ENCODE measurements around the gene CCHCR1. TPM values are rescaled to one million over a fixed set of nuclear protein-coding genes. Genes with fewer than 3 reads are reported as not detected.

CCHCR1 gene
- polyA plus RNA-seq, 1 donor from 2014 or later = 19.7 TPM

DNA sequence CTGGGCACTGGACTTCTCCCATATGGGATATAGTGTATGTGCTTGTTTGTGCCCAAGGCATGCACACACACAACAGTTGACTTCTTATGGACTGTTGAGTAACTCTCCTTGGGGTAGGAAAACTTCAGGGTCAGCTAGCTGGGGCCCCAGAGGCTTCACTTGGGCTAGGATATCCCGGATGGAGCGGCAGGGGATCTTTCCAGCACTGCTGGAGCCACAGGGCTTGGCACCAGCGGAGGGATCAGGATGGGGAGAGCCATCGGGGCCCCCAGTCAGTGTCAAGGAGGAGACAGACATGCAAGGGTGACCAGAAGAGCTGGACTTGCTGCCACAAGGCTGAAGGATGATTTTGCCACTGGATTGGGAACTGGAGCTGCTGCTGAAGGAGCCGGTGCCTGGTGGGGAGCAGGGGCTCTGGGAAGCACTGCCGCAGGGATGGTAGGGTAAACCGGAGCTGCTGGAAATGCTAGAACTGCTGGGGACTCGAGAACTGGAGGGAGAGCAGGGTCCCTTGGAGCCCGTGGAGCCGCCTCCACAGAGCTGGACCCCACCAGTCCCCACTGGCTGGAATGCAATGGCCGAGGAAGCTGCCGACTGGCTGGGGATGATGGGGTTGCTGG, 41.6 kb downstream of the CCHCR1 start:
- Histone ChIP-seq H3F3A (ENCODE audit: insufficient read depth, low read length, poor library complexity, severe bottlenecking) (no peaks in the 10 kb centered on the region), H3K79me2 (replicated peaks; ENCODE audit: insufficient read depth, low read length) (no peaks in the 10 kb centered on the region), H4K20me1 (ENCODE audit: insufficient read depth) (no peaks in the 10 kb centered on the region), H3K9ac (ENCODE audit: low read length) (no peak overlapping the region), H3K4me3 (ENCODE audit: low read length) (no peak overlapping the region), H3K9me3 (ENCODE audit: low read length) (no peaks in the 10 kb centered on the region), H3K27ac (ENCODE audit: low read length) (no peak overlapping the region), H3K4me2 (ENCODE audit: low read length) (no peak overlapping the region), H3K9me2 (ENCODE audit: insufficient read depth, low read length) (no peaks in the 10 kb centered on the region), H2AFZ (ENCODE audit: low read depth, low read length) (no peak overlapping the region), H3K36me3 (ENCODE audit: insufficient read depth, low read length) (no peaks in the 10 kb centered on the region), H3K27me3 (ENCODE audit: insufficient read depth, low read depth, low read length) (no peaks in the 10 kb centered on the region)
- TF ChIP-seq, protein P1, sequence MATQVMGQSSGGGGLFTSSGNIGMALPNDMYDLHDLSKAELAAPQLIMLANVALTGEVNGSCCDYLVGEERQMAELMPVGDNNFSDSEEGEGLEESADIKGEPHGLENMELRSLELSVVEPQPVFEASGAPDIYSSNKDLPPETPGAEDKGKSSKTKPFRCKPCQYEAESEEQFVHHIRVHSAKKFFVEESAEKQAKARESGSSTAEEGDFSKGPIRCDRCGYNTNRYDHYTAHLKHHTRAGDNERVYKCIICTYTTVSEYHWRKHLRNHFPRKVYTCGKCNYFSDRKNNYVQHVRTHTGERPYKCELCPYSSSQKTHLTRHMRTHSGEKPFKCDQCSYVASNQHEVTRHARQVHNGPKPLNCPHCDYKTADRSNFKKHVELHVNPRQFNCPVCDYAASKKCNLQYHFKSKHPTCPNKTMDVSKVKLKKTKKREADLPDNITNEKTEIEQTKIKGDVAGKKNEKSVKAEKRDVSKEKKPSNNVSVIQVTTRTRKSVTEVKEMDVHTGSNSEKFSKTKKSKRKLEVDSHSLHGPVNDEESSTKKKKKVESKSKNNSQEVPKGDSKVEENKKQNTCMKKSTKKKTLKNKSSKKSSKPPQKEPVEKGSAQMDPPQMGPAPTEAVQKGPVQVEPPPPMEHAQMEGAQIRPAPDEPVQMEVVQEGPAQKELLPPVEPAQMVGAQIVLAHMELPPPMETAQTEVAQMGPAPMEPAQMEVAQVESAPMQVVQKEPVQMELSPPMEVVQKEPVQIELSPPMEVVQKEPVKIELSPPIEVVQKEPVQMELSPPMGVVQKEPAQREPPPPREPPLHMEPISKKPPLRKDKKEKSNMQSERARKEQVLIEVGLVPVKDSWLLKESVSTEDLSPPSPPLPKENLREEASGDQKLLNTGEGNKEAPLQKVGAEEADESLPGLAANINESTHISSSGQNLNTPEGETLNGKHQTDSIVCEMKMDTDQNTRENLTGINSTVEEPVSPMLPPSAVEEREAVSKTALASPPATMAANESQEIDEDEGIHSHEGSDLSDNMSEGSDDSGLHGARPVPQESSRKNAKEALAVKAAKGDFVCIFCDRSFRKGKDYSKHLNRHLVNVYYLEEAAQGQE (IDR thresholded peaks at IDR 0.05; ENCODE audit: borderline replicate concordance) = no peak
- TF ChIP-seq TAF1 (IDR thresholded peaks at IDR 0.05; ENCODE audit: low read depth) = no peak
- no peak for TF ChIP-seq SMC3 (conservative IDR thresholded peaks at IDR 0.05; ENCODE audit: poor library complexity)
- no peak for TF ChIP-seq RAD21 (conservative IDR thresholded peaks at IDR 0.05)
- no peak for TF ChIP-seq POLR2AphosphoS5 (IDR thresholded peaks at IDR 0.05)
- TF ChIP-seq MXI1 (conservative IDR thresholded peaks at IDR 0.05; ENCODE audit: poor library complexity, severe bottlenecking) = no peak
- TF ChIP-seq EP300 (conservative IDR thresholded peaks at IDR 0.05; ENCODE audit: poor library complexity, severe bottlenecking) = no peak
- TF ChIP-seq EZH2 (IDR thresholded peaks at IDR 0.05; ENCODE audit: borderline replicate concordance, insufficient read depth, low read length, poor library complexity, severe bottlenecking) = no peak
- TF ChIP-seq, protein P2, sequence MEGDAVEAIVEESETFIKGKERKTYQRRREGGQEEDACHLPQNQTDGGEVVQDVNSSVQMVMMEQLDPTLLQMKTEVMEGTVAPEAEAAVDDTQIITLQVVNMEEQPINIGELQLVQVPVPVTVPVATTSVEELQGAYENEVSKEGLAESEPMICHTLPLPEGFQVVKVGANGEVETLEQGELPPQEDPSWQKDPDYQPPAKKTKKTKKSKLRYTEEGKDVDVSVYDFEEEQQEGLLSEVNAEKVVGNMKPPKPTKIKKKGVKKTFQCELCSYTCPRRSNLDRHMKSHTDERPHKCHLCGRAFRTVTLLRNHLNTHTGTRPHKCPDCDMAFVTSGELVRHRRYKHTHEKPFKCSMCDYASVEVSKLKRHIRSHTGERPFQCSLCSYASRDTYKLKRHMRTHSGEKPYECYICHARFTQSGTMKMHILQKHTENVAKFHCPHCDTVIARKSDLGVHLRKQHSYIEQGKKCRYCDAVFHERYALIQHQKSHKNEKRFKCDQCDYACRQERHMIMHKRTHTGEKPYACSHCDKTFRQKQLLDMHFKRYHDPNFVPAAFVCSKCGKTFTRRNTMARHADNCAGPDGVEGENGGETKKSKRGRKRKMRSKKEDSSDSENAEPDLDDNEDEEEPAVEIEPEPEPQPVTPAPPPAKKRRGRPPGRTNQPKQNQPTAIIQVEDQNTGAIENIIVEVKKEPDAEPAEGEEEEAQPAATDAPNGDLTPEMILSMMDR (IDR thresholded peaks at IDR 0.05; ENCODE audit: poor library complexity, severe bottlenecking) = no peak

DNA sequence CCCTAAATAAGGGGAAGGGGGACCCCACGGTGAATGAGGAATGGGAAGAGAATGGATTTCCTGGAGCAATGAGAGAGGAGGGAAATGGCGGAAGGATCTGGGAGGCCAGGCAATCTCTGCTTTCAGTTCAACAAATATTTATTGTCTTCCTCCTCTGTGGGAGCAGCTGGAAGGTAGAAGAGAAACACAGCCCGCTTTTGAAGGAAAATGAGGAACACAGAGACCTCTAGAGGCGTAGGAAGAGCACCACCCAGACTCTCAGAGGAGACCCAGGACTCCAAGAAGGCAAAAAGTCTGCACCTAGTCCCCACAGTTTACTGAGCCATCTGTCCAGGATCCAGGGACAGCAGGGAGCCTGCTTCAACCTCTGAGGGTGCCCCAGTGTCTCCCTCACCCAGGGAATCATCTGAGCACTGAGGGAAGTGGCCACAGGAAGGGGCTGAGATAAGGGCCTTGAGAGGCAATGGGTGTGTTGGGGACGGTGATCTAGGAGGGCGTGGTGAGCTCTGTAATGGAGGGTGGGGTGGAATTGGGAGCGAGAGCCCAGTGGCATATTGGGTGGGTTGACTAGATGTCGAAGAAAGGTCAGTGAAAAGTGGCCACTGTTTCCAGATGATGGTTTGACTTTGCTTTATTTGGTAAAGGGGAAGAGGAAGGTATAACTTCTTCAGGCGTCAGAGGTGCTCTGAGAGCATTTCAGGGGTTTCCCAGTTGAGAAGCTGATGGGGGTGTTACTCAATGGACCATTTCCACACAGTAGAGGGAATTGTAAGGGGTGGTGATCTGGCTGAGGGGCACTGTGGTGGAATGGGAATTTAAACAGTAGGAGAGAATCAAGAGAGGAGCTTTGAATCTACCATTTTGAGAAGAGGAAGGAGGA, 42.4 kb downstream of the CCHCR1 start:
- no peak overlapping the region for H3K4me3 ChIP-seq (ENCODE audit: low read length)
- H3K9ac ChIP-seq (ENCODE audit: low read length) = no peak overlapping the region
- no peak overlapping the region for H3K4me2 ChIP-seq (ENCODE audit: low read length)

More for the DNA sequence above, 42.4 kb downstream of the CCHCR1 start:
- no peak for TF ChIP-seq POLR2AphosphoS5 (IDR thresholded peaks at IDR 0.05)
- H3K36me3 ChIP-seq (ENCODE audit: insufficient read depth, low read length) = no peaks in the 10 kb centered on the region
- no peaks in the 10 kb centered on the region for H3K9me3 ChIP-seq (ENCODE audit: low read length)
- no peaks in the 10 kb centered on the region for H3K79me2 ChIP-seq (replicated peaks; ENCODE audit: insufficient read depth, low read length)
- H2AFZ ChIP-seq (ENCODE audit: low read depth, low read length) = no peak overlapping the region
- H3K27me3 ChIP-seq (ENCODE audit: insufficient read depth, low read depth, low read length) = no peaks in the 10 kb centered on the region
- no peaks in the 10 kb centered on the region for H4K20me1 ChIP-seq (ENCODE audit: insufficient read depth)
- no peaks in the 10 kb centered on the region for H3K9me2 ChIP-seq (ENCODE audit: insufficient read depth, low read length)
- H3K27ac ChIP-seq (ENCODE audit: low read length) = no peak overlapping the region
- no peaks in the 10 kb centered on the region for H3F3A ChIP-seq (ENCODE audit: insufficient read depth, low read length, poor library complexity, severe bottlenecking)
